SU-DHL-6 (cell line): ENCODE measurements around the gene EXOSC10.

Experiments
- H2AFZ ChIP-seq: fragments of 200-600 bp; sonication (generic); 2 replicates; pipeline ENCODE4 v1.6.1; 2014; ENCODE audit warnings: low read depth, mild to moderate bottlenecking, moderate library complexity, mixed read lengths, antibody characterized with exemption, low read length; ENCODE audit not compliant: severe bottlenecking
- H3F3A ChIP-seq: fragments of 200-600 bp; shearing (Covaris generic); 2 replicates; pipeline ENCODE4 v1.6.0; 2016; ENCODE audit warnings: antibody characterized with exemption, mild to moderate bottlenecking; ENCODE audit not compliant: insufficient read depth
- H3K27ac ChIP-seq: fragments of 200-600 bp; sonication (generic); 2 replicates; pipeline ENCODE4 v1.5.1; 2016; ENCODE audit warnings: low read depth, mild to moderate bottlenecking, low read length, moderate library complexity, mixed read lengths
- H3K27me3 ChIP-seq: fragments of 200-600 bp; sonication (generic), shearing (Covaris generic); 2 replicates; pipeline ENCODE4 v1.6.0; 2014; ENCODE audit warnings: mild to moderate bottlenecking, low read length
- H3K36me3 ChIP-seq: fragments of 200-600 bp; sonication (generic); 2 replicates; pipeline ENCODE4 v1.6.1; 2014; ENCODE audit warnings: mild to moderate bottlenecking, low read length, mixed read lengths
- H3K4me2 ChIP-seq: fragments of 300-600, 200-600 bp; shearing (Covaris generic), sonication (generic); 2 replicates; pipeline ENCODE4 v1.6.0; 2014; ENCODE audit warnings: low read length, low read depth, mild to moderate bottlenecking; ENCODE audit not compliant: poor library complexity, severe bottlenecking
- H3K4me3 ChIP-seq: fragments of 200-600 bp; sonication (generic); 2 replicates; pipeline ENCODE4 v1.5.1; 2014; ENCODE audit warnings: antibody characterized with exemption, low read length, mild to moderate bottlenecking, mixed read lengths; ENCODE audit not compliant: insufficient read depth, poor library complexity, severe bottlenecking
- H3K79me2 ChIP-seq: fragments of 200-600 bp; sonication (generic); 2 replicates; pipeline ENCODE4 v1.6.1; 2014; ENCODE audit warnings: mild to moderate bottlenecking, low read length, moderate library complexity; ENCODE audit not compliant: insufficient read depth
- H3K9ac ChIP-seq: fragments of 200-600 bp; sonication (generic); 2 replicates; pipeline ENCODE4 v1.7.0; 2014; ENCODE audit warnings: mild to moderate bottlenecking, low read length
- H3K9me2 ChIP-seq: fragments of 200-600 bp; sonication (generic); replicated peaks from 2 replicates; pipeline ENCODE4 v1.6.1; 2014; ENCODE audit warnings: low read length; ENCODE audit not compliant: insufficient read depth
- H3K9me3 ChIP-seq: fragments of 200-600 bp; sonication (generic); 2 replicates; pipeline ENCODE4 v1.6.1; 2014; ENCODE audit warnings: low read length, mixed read lengths; ENCODE audit not compliant: insufficient read depth
- H4K20me1 ChIP-seq: fragments of 200-600 bp; sonication (generic); 2 replicates; pipeline ENCODE4 v1.6.1; 2014; ENCODE audit warnings: low read depth, mild to moderate bottlenecking, antibody characterized with exemption, low read length, moderate library complexity, mixed read lengths
- CTCF ChIP-seq: fragments of 200-600 bp; sonication (generic); IDR thresholded peaks from one replicate; pipeline ENCODE4 v1.5.1; 2017; ENCODE audit warnings: antibody characterized with exemption, mild to moderate bottlenecking, low read length, moderate library complexity; ENCODE audit not compliant: insufficient read depth, poor library complexity, severe bottlenecking
- EZH2phosphoT487 ChIP-seq: fragments of 200-600 bp; sonication (generic), shearing (Covaris generic); conservative IDR thresholded peaks from 2 replicates; pipeline ENCODE4 v1.6.1; 2018; ENCODE audit warnings: mild to moderate bottlenecking, antibody characterized with exemption, low read length, moderate library complexity, mixed read lengths

The EXOSC10 gene

GRCh38 chr1:11114966-11115365, 15.3 kb upstream of the EXOSC10 start:
- no peaks in the 10 kb centered on the region for H3K36me3 ChIP-seq
- no peaks in the 10 kb centered on the region for H3K79me2 ChIP-seq
- H3K4me2 ChIP-seq, result no peak overlapping the region
- H3K9me2 ChIP-seq, result no peaks in the 10 kb centered on the region
- no peak overlapping the region for H3K9ac ChIP-seq
- H3F3A ChIP-seq, result no peaks in the 10 kb centered on the region
- no peak overlapping the region for H3K27ac ChIP-seq
- H2AFZ ChIP-seq, result no peak overlapping the region
- H3K4me3 ChIP-seq, result no peak overlapping the region
- H4K20me1 ChIP-seq, result no peaks in the 10 kb centered on the region
- TF ChIP-seq EZH2phosphoT487 (no peak), CTCF (no peak)
- H3K9me3 ChIP-seq, result no peaks in the 10 kb centered on the region
- no peaks in the 10 kb centered on the region for H3K27me3 ChIP-seq

GRCh38 chr1:11109047-11109760, 9.5 kb upstream of the EXOSC10 start:
- Histone ChIP-seq H3K9ac (no peak overlapping the region), H3F3A (no peaks in the 10 kb centered on the region), H3K4me2 (no peak overlapping the region), H2AFZ (no peak overlapping the region), H3K27ac (no peak overlapping the region), H3K27me3 (no peaks in the 10 kb centered on the region), H3K79me2 (no peaks in the 10 kb centered on the region), H3K4me3 (no peak overlapping the region), H3K9me3 (no peaks in the 10 kb centered on the region), H4K20me1 (no peaks in the 10 kb centered on the region), H3K9me2 (no peaks in the 10 kb centered on the region), H3K36me3 (peaks cover 4% of the 10 kb centered on the region; the same call in 1 of the 2 replicates)
- TF ChIP-seq CTCF, result no peak
- TF ChIP-seq EZH2phosphoT487, result no peak

- Histone ChIP-seq H3F3A (no peaks in the 10 kb centered on the region), H3K4me2 (no peak overlapping the region), H4K20me1 (no peaks in the 10 kb centered on the region), H3K36me3 (peaks cover 4% of the 10 kb centered on the region; the same call in 1 of the 2 replicates), H3K9ac (no peak overlapping the region), H3K79me2 (no peaks in the 10 kb centered on the region), H3K27me3 (no peaks in the 10 kb centered on the region), H3K9me3 (no peaks in the 10 kb centered on the region), H2AFZ (no peak overlapping the region), H3K27ac (no peak overlapping the region), H3K9me2 (no peaks in the 10 kb centered on the region), H3K4me3 (no peak overlapping the region)
- TF ChIP-seq EZH2phosphoT487 (no peak), CTCF (no peak)
Measured at GRCh38 chr1:11107599-11107998, 7.9 kb upstream of the EXOSC10 start.
